Uterus (tissue), 4 donors: ENCODE data around the gene CD8B. TPM values are rescaled to one million over a fixed set of nuclear protein-coding genes. Genes with fewer than 3 reads are reported as not detected.

Experiments used
- DNase-seq, 2 donors: peaks; one replicate each; pipeline ENCODE4 v3.0.0-alpha.2; 2019 to 2020
- H3K27ac ChIP-seq, 2 donors: fragments of 200-600 bp; sonication (generic); 1 replicate in 1 of 2; 2 replicates in 1 of 2; pipeline ENCODE4 v1.5.1; 2016 to 2018
- H3K27me3 ChIP-seq, 2 donors: fragments of 200-600 bp; sonication (generic); one replicate each; pipeline ENCODE4 v1.5.1; 2018 to 2019; ENCODE audit warnings: control low read depth in 1 of 2
- H3K36me3 ChIP-seq, 2 donors: fragments of 200-600 bp; sonication (generic); one replicate each; pipeline ENCODE4 v1.5.1; 2019; ENCODE audit warnings: control low read depth in 1 of 2
- H3K4me1 ChIP-seq, 2 donors: fragments of 200-600 bp; sonication (generic); one replicate each; pipeline ENCODE4 v1.5.1; 2018 to 2019; ENCODE audit warnings: control low read depth in 1 of 2
- H3K4me3 ChIP-seq, 2 donors: fragments of 200-600 bp; sonication (generic); 1 replicate in 1 of 2; 2 replicates in 1 of 2; pipeline ENCODE4 v1.5.1; 2018 to 2019; ENCODE audit warnings: mild to moderate bottlenecking in 1 of 2
- H3K9me3 ChIP-seq, 2 donors: fragments of 200-600 bp; sonication (generic); one replicate each; pipeline ENCODE4 v1.5.1; 2019; ENCODE audit warnings: control low read depth in 1 of 2
- POLR2A ChIP-seq, 2 donors: fragments of 450-650 bp; IDR thresholded peaks; one replicate each; pipeline ENCODE4 v1.6.1; 2016; ENCODE audit warnings: antibody characterized with exemption in 2 of 2, mild to moderate bottlenecking in 1 of 2, moderate library complexity in 1 of 2
- intact Hi-C: fragments of 100-400 bp; cut with DNase I; formaldehyde crosslinking; loops from one replicate; pipeline ENCODE4 v1.15.1; 2023; ENCODE audit warnings: low total_unique reads
- total RNA-seq, 4 donors: library from RNA; depleted of rRNA in 3 of 4; stranded (reverse); fragments of >200 nt in 3 of 4; gene quantifications; one replicate each; pipeline versions ENCODE4 v1.1.0 to v1.2.4, GENCODE V29; 2014 to 2023
- TF ChIP-seq, protein P1 (sequence below), 4 experiments: fragments of 200-600 bp in 2 of 4; fragments of 450-650 bp in 2 of 4; sonication (generic) in 2 of 4; IDR thresholded peaks; one replicate each; pipeline ENCODE4 v1.5.1; 2016 to 2019; ENCODE audit warnings: antibody characterized with exemption in 4 of 4, mild to moderate bottlenecking in 2 of 4, moderate library complexity in 1 of 4
- donor health status: DM: yes; HTN: yes; CAD: no.

Gene CD8B
- total RNA-seq, 4 donors from 2014 or later, result 0.55 to 1.0 TPM; not detected in 2

DNA sequence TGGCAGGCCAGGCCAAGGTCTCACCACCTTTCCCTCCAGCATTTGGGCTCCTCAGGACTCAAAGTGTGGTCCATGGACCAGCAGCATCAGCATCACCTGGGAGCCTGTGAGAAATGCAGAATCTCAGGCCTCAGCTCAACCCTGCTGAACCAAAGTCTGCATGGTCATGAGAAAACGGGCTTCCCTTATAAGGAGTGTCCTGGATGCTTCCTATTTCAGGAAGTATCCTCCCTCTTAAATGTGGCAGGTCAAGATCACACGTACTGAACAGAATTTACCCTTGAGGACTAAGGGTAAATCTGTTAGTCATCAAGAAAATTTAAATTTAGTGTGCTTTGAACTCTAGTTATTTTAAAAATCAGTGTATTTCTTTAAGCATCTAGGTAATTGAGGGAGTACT lies 82.7 kb downstream of the CD8B start:
- intact Hi-C loops, result no loop called here
- H3K4me3 ChIP-seq, result no peak overlapping the region
- no peaks in the 10 kb centered on the region for H3K27me3 ChIP-seq
- TF ChIP-seq, protein P1, sequence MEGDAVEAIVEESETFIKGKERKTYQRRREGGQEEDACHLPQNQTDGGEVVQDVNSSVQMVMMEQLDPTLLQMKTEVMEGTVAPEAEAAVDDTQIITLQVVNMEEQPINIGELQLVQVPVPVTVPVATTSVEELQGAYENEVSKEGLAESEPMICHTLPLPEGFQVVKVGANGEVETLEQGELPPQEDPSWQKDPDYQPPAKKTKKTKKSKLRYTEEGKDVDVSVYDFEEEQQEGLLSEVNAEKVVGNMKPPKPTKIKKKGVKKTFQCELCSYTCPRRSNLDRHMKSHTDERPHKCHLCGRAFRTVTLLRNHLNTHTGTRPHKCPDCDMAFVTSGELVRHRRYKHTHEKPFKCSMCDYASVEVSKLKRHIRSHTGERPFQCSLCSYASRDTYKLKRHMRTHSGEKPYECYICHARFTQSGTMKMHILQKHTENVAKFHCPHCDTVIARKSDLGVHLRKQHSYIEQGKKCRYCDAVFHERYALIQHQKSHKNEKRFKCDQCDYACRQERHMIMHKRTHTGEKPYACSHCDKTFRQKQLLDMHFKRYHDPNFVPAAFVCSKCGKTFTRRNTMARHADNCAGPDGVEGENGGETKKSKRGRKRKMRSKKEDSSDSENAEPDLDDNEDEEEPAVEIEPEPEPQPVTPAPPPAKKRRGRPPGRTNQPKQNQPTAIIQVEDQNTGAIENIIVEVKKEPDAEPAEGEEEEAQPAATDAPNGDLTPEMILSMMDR (IDR thresholded peaks at IDR 0.05), result no peak
- no peak for TF ChIP-seq POLR2A (IDR thresholded peaks at IDR 0.05)
- no peaks in the 10 kb centered on the region for H3K4me1 ChIP-seq
- H3K27ac ChIP-seq, result no peak overlapping the region
- H3K36me3 ChIP-seq, result no peaks in the 10 kb centered on the region
- H3K9me3 ChIP-seq, result no peaks in the 10 kb centered on the region
- DNase-seq, result no peak

DNA sequence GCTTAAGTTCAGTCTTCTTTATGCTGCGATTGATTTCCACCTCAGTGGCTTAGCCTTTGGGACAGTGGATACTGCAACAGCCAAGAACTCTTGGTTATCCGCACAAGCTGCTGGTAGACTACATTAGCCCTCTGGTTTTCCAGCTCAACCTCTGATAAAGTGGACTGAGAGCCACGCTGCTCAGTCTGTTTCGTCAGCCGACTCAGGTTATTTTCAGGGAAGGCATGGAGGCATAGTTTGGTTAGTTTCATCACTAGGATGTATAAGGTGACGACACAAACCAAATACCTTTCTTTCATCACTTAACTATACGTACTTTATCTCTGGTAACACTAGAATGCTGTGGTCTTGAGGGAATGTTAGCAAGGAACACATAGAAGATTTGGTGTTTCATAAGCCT lies 85.2 kb downstream of the CD8B start:
- Histone ChIP-seq H3K27ac (no peak overlapping the region), H3K9me3 (no peaks in the 10 kb centered on the region), H3K4me1 (no peaks in the 10 kb centered on the region), H3K27me3 (no peaks in the 10 kb centered on the region), H3K4me3 (no peak overlapping the region), H3K36me3 (no peaks in the 10 kb centered on the region)
- intact Hi-C loops, result no loop called here
- no peak for DNase-seq
- no peak for TF ChIP-seq POLR2A (IDR thresholded peaks at IDR 0.05)
- TF ChIP-seq, protein P1 (IDR thresholded peaks at IDR 0.05), result no peak

DNA sequence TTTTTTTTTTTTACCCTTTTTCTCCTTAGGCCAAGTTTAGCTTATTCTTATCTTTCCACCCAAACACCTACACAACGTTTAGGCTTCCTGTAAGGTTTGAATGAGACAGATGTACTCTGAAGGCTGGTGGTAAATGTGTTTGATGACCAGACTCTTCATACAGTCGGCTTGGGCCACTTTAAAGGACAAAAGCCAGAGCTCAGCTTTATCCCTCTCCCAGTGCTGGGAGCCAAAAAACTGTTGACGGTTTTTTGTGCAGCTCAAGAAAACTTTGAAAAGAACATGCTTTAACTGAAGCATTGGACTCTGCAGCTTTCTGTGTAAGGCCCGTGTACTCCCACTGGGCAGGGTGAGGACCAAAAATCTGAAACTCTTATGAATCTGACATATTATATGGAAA lies 86.3 kb downstream of the CD8B start:
- Histone ChIP-seq H3K27ac (no peak overlapping the region), H3K4me1 (no peaks in the 10 kb centered on the region), H3K9me3 (no peaks in the 10 kb centered on the region), H3K4me3 (no peak overlapping the region), H3K27me3 (no peaks in the 10 kb centered on the region), H3K36me3 (no peaks in the 10 kb centered on the region)
- intact Hi-C loops, result no loop called here
- no peak for DNase-seq
- TF ChIP-seq, protein P1 (IDR thresholded peaks at IDR 0.05), result no peak
- TF ChIP-seq POLR2A (IDR thresholded peaks at IDR 0.05), result no peak

DNA sequence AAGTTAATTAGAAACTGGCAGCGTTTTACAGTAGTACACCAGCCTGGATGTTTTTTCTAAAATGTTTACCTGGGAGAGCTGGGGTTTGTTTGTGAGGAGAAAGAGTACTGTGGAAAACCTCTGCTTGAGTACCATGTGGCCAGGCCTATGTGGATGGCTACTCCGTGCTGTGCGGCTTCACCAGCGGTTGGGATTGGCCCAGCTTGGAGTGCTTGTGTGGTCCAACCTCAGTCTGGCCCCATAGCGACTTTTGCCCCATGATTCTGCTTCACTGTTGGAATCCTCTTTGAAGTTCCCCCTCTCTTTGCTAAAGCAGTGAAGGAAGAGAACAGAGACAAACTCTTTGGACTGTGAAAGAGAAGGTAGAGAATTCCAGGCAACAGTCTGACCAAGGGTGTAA lies 86.8 kb downstream of the CD8B start:
- no peaks in the 10 kb centered on the region for H3K27me3 ChIP-seq
- no peaks in the 10 kb centered on the region for H3K36me3 ChIP-seq
- no peak for DNase-seq
- no peaks in the 10 kb centered on the region for H3K9me3 ChIP-seq
- no peak for TF ChIP-seq POLR2A (IDR thresholded peaks at IDR 0.05)
- TF ChIP-seq, protein P1 (IDR thresholded peaks at IDR 0.05), result no peak
- no peak overlapping the region for H3K4me3 ChIP-seq
- intact Hi-C loops, result no loop called here
- no peaks in the 10 kb centered on the region for H3K4me1 ChIP-seq
- H3K27ac ChIP-seq, result no peak overlapping the region

DNA sequence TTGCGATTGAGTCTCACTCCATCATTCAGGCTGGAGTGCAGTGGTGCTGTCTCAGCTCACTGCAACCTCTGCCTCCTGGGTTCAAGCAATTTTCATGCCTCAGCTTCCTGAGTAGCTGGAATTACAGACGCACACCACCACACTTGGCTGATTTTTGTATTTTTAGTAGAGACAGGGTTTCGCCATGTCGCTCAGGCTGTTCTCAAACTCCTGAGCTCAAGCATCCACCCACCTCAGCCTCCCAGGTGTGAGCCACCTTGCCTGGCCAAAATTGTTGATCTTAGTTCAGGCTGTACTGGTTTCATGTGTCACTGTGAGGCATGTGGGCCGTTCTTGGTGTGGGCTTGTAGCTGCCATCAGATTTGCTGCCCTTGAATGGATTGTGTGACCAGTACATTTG lies 89.1 kb downstream of the CD8B start:
- no peaks in the 10 kb centered on the region for H3K36me3 ChIP-seq
- H3K27me3 ChIP-seq, result no peaks in the 10 kb centered on the region
- no peak overlapping the region for H3K27ac ChIP-seq
- no peak overlapping the region for H3K4me3 ChIP-seq
- no peaks in the 10 kb centered on the region for H3K4me1 ChIP-seq
- no peak for TF ChIP-seq POLR2A (IDR thresholded peaks at IDR 0.05)
- TF ChIP-seq, protein P1 (IDR thresholded peaks at IDR 0.05), result no peak
- DNase-seq, result no peak
- intact Hi-C loops, result no loop called here
- H3K9me3 ChIP-seq, result no peaks in the 10 kb centered on the region
